Measurements from ENCODE around the gene TLE7.

- TF ChIP-seq GABPA (IDR thresholded peaks at IDR 0.05; ENCODE audit: borderline replicate concordance, insufficient read depth, low read length) (no peak), JUN (IDR thresholded peaks at IDR 0.05; ENCODE audit: low read depth, low read length) (no peak), CTCF (IDR thresholded peaks at IDR 0.05; ENCODE audit: control extremely low read depth in 1 of 3, insufficient read depth in 1 of 3, low read depth in 1 of 3, low read length in 3 of 3) (no peak), EP300 (IDR thresholded peaks at IDR 0.05; ENCODE audit: borderline replicate concordance in 1 of 2, low read depth in 2 of 2, low read length in 2 of 2) (no peak), TAF7 (optimal IDR thresholded peaks at IDR 0.05; ENCODE audit: borderline replicate concordance, low read depth, low read length) (no peak), EZH2 (IDR thresholded peaks at IDR 0.05; ENCODE audit: low read depth, low read length, severe bottlenecking) (no peak), RFX5 (IDR thresholded peaks at IDR 0.05; ENCODE audit: borderline replicate concordance, low read depth, low read length) (no peak), BACH1 (IDR thresholded peaks at IDR 0.05; ENCODE audit: low read length) (no peak), CEBPB (IDR thresholded peaks at IDR 0.05; ENCODE audit: low read depth, low read length) (no peak), CBX5 (IDR thresholded peaks at IDR 0.05; ENCODE audit: low read depth, low read length) (no peak), EGR1 (IDR thresholded peaks at IDR 0.05; ENCODE audit: borderline replicate concordance, low read depth, low read length) (no peak), POLR2AphosphoS5 (IDR thresholded peaks at IDR 0.05; ENCODE audit: low read depth, low read length) (no peak)
Measured at GRCh38 chr16:71482569-71482968, 40.7 kb upstream of the TLE7 start.
